HG03159 (cell line): ENCODE results near the gene RIT2.

Experiments
- ATAC-seq: cut with Tn5 transposase; IDR thresholded peaks from one replicate; pipeline ENCODE4 v1.9.1; 2021; ENCODE audit warnings: mild to moderate bottlenecking, moderate library complexity; ENCODE audit not compliant: unreplicated experiment

The RIT2 gene

GRCh38 chr18:43115076-43115921 lies at the start of gene RIT2:
RIT2 (minus strand) TSS chr18:43115685.
- ATAC-seq, result no peak

- no peak for ATAC-seq
Observed at GRCh38 chr18:43161528-43161927, 46.0 kb upstream of the RIT2 start.

GRCh38 chr18:43160509-43160908 lies 45.0 kb upstream of the RIT2 start:
- ATAC-seq, result no peak

GRCh38 chr18:43159926-43160325 lies 44.4 kb upstream of the RIT2 start:
- ATAC-seq, result no peak

- ATAC-seq, result no peak
Observed at GRCh38 chr18:43159086-43159770, 43.7 kb upstream of the RIT2 start.

- ATAC-seq, result no peak
Observed at GRCh38 chr18:43158381-43158780, 42.9 kb upstream of the RIT2 start.

- ATAC-seq, result no peak
Observed at GRCh38 chr18:43155842-43156241, 40.4 kb upstream of the RIT2 start.

GRCh38 chr18:43148231-43148630 lies 32.7 kb upstream of the RIT2 start:
- ATAC-seq, result no peak

- no peak for ATAC-seq
Observed at GRCh38 chr18:43141208-43141607, 25.7 kb upstream of the RIT2 start.

GRCh38 chr18:43139288-43139946 lies 23.9 kb upstream of the RIT2 start:
- no peak for ATAC-seq

- ATAC-seq, result no peak
Observed at GRCh38 chr18:43134876-43135275, 19.4 kb upstream of the RIT2 start.

GRCh38 chr18:43130716-43131260 lies 15.3 kb upstream of the RIT2 start:
- ATAC-seq, result no peak

GRCh38 chr18:43129946-43130524 lies 14.6 kb upstream of the RIT2 start:
- no peak for ATAC-seq

GRCh38 chr18:43125471-43125870 lies 10.0 kb upstream of the RIT2 start:
- no peak for ATAC-seq

GRCh38 chr18:43122955-43123354 lies 7.5 kb upstream of the RIT2 start:
- no peak for ATAC-seq

GRCh38 chr18:43116699-43117294 lies 1.3 kb upstream of the RIT2 start:
- ATAC-seq, result no peak

GRCh38 chr18:43113220-43113895 lies 2.1 kb downstream of the RIT2 start:
- no peak for ATAC-seq

GRCh38 chr18:43108882-43109281 lies 6.6 kb downstream of the RIT2 start:
- no peak for ATAC-seq

- ATAC-seq, result no peak
Observed at GRCh38 chr18:43108469-43108868, 7.0 kb downstream of the RIT2 start.

GRCh38 chr18:43093646-43094045 lies 21.8 kb downstream of the RIT2 start:
- ATAC-seq, result no peak
